IMR-90 (cell line): ENCODE data around the gene SNAPC2. TPM values are rescaled to one million over a fixed set of nuclear protein-coding genes. Genes with fewer than 3 reads are reported as not detected.

Experiments used
- ATAC-seq: fragments of 200-7000 bp; cut with Tn5 transposase; 2 replicates; pipeline ENCODE4 v1.9.1; 2020; ENCODE audit warnings: low read depth, mild to moderate bottlenecking, moderate library complexity
- BruUV-seq: library from RNA; stranded (reverse); fragments of 400-500 nt; replicated peaks from 2 replicates; lab custom pipeline; 2021; lab: Mats Ljungman, UMichigan
- CTCF ChIA-PET: fragments of 300-600 bp; formaldehyde crosslinking; extraction: SDS; loops from one replicate; lab custom pipeline; 2021; ENCODE audit warnings: antibody characterized with exemption; lab: Yijun Ruan, JAX
- POLR2A ChIA-PET: fragments of 300-600 bp; sonication (Branson Sonifier 250); formaldehyde crosslinking; loops from one replicate; lab custom pipeline; 2022; ENCODE audit warnings: antibody characterized with exemption; ENCODE audit not compliant: unreplicated experiment; lab: Charles Lee
- DNase-seq: peaks from one replicate; pipeline ENCODE4 v3.0.0; 2013
- H2AFZ ChIP-seq: replicated peaks from 2 replicates; pipeline ENCODE3; 2013; ENCODE audit warnings: low read length, mild to moderate bottlenecking; ENCODE audit not compliant: poor library complexity
- H2AK5ac ChIP-seq: 2 replicates; pipeline ENCODE4 v1.6.1; 2013; ENCODE audit warnings: low read depth, low read length, inconsistent platforms
- H2AK9ac ChIP-seq: replicated peaks from 2 replicates; pipeline ENCODE3; 2013; ENCODE audit warnings: mild to moderate bottlenecking, low read depth, low read length, moderate library complexity; ENCODE audit not compliant: poor library complexity
- H2BK120ac ChIP-seq: 2 replicates; pipeline ENCODE4 v1.6.1; 2013; ENCODE audit warnings: low read depth, low read length, inconsistent platforms
- H2BK15ac ChIP-seq: 3 replicates; pipeline ENCODE4 v1.6.1; 2013; ENCODE audit warnings: low read depth, low read length, inconsistent platforms
- H2BK20ac ChIP-seq: 2 replicates; pipeline ENCODE4 v1.6.1; 2013; ENCODE audit warnings: low read depth, mild to moderate bottlenecking, inconsistent platforms, low read length, moderate library complexity
- H2BK5ac ChIP-seq: 2 replicates; pipeline ENCODE4 v1.6.1; 2013; ENCODE audit warnings: mild to moderate bottlenecking, low read depth, low read length, inconsistent platforms; ENCODE audit not compliant: poor library complexity, severe bottlenecking
- H3K14ac ChIP-seq: replicated peaks from 2 replicates; pipeline ENCODE4 v1.6.1; 2013; ENCODE audit warnings: low read depth, low read length, inconsistent platforms
- H3K18ac ChIP-seq: 2 replicates; pipeline ENCODE4 v1.6.1; 2013; ENCODE audit warnings: low read depth, low read length, control low read depth
- H3K23ac ChIP-seq: 2 replicates; pipeline ENCODE4 v1.6.1; 2013; ENCODE audit warnings: low read depth, low read length, inconsistent platforms
- H3K27ac ChIP-seq: 2 replicates; pipeline ENCODE4 v1.5.1; 2013; ENCODE audit warnings: mild to moderate bottlenecking, control low read depth, low read length; ENCODE audit not compliant: insufficient read depth
- H3K27me3 ChIP-seq: 2 replicates; pipeline ENCODE4 v1.6.1; 2013; ENCODE audit warnings: low read length; ENCODE audit not compliant: control insufficient read depth, insufficient read depth
- H3K36me3 ChIP-seq: 2 replicates; pipeline ENCODE4 v1.6.1; 2013; ENCODE audit warnings: low read length, mixed read lengths; ENCODE audit not compliant: control insufficient read depth, insufficient read depth
- H3K4ac ChIP-seq: 2 replicates; pipeline ENCODE4 v1.6.1; 2013; ENCODE audit warnings: low read depth, low read length, inconsistent platforms
- H3K4me1 ChIP-seq: 2 replicates; pipeline ENCODE4 v1.6.1; 2013; ENCODE audit warnings: low read length, mixed read lengths; ENCODE audit not compliant: control insufficient read depth, insufficient read depth
- H3K4me2 ChIP-seq: 2 replicates; pipeline ENCODE4 v1.6.1; 2013; ENCODE audit warnings: low read depth, mild to moderate bottlenecking, control low read depth, low read length, moderate library complexity
- H3K4me3 ChIP-seq: 2 replicates; pipeline ENCODE4 v1.5.1; 2013; ENCODE audit warnings: low read depth, mild to moderate bottlenecking, control low read depth, low read length, moderate library complexity; ENCODE audit not compliant: insufficient read depth
- H3K56ac ChIP-seq: 2 replicates; pipeline ENCODE4 v1.6.1; 2013; ENCODE audit warnings: low read length, inconsistent platforms; ENCODE audit not compliant: insufficient read depth; ENCODE audit errors: extremely low read depth
- H3K79me1 ChIP-seq, 2 experiments: 2 replicates each; pipeline ENCODE4 v1.6.1; 2013; ENCODE audit warnings: low read length in 2 of 2, inconsistent platforms in 1 of 2, low read depth in 1 of 2
- H3K9ac ChIP-seq: 2 replicates; pipeline ENCODE4 v1.6.1; 2013; ENCODE audit warnings: low read depth, low read length, control low read depth
- H3K9me1 ChIP-seq: 2 replicates; pipeline ENCODE4 v1.6.1; 2013; ENCODE audit warnings: low read length, inconsistent platforms; ENCODE audit not compliant: insufficient read depth
- H3K9me3 ChIP-seq: 2 replicates; pipeline ENCODE4 v1.6.1; 2013; ENCODE audit warnings: low read length; ENCODE audit not compliant: control insufficient read depth, insufficient read depth
- H4K20me1 ChIP-seq: 2 replicates; pipeline ENCODE4 v1.6.1; 2013; ENCODE audit warnings: low read length, inconsistent platforms; ENCODE audit not compliant: insufficient read depth
- H4K5ac ChIP-seq: 2 replicates; pipeline ENCODE4 v1.6.1; 2013; ENCODE audit warnings: mild to moderate bottlenecking, low read depth, low read length, control low read depth
- H4K8ac ChIP-seq, 2 experiments: 2 replicates each; pipeline ENCODE4 v1.6.1; 2013; ENCODE audit warnings: low read depth in 2 of 2, low read length in 2 of 2, control low read depth in 1 of 2, inconsistent platforms in 1 of 2
- H4K91ac ChIP-seq: 2 replicates; pipeline ENCODE4 v1.6.1; 2013; ENCODE audit warnings: low read depth, low read length, inconsistent platforms; ENCODE audit not compliant: insufficient read depth
- BHLHE40 ChIP-seq: fragments of 150-350 bp; IDR thresholded peaks from 2 replicates; pipeline ENCODE4 v1.6.1; 2016; ENCODE audit warnings: mild to moderate bottlenecking, low read depth, low read length
- CEBPB ChIP-seq: IDR thresholded peaks from 2 replicates; pipeline ENCODE4 v1.6.1; 2012; ENCODE audit warnings: low read depth, low read length, improper control_type of control experiment
- FOS ChIP-seq: fragments of 150-350 bp; IDR thresholded peaks from 2 replicates; pipeline ENCODE4 v1.6.1; 2016; ENCODE audit warnings: low read depth, low read length
- MAFK ChIP-seq: IDR thresholded peaks from 2 replicates; pipeline ENCODE4 v1.6.1; 2012; ENCODE audit warnings: low read depth, low read length, improper control_type of control experiment
- MAZ ChIP-seq: IDR thresholded peaks from 2 replicates; pipeline ENCODE4 v1.6.1; 2012; ENCODE audit warnings: low read depth, mild to moderate bottlenecking, low read length, improper control_type of control experiment, moderate library complexity, borderline replicate concordance
- MXI1 ChIP-seq: IDR thresholded peaks from 2 replicates; pipeline ENCODE4 v1.6.1; 2012; ENCODE audit warnings: low read depth, mild to moderate bottlenecking, low read length, moderate library complexity, borderline replicate concordance
- NFE2L2 ChIP-seq: fragments of 150-350 bp; IDR thresholded peaks from 2 replicates; pipeline ENCODE4 v1.6.1; 2016; ENCODE audit warnings: low read depth, mild to moderate bottlenecking, low read length
- POLR2A ChIP-seq: IDR thresholded peaks from 2 replicates; pipeline ENCODE4 v1.6.1; 2012; ENCODE audit warnings: mild to moderate bottlenecking, low read depth, low read length
- RAD21 ChIP-seq: IDR thresholded peaks from 2 replicates; pipeline ENCODE4 v1.6.1; 2012; ENCODE audit warnings: low read length, improper control_type of control experiment
- RCOR1 ChIP-seq: IDR thresholded peaks from 2 replicates; pipeline ENCODE4 v1.6.1; 2012; ENCODE audit warnings: mild to moderate bottlenecking, low read length, improper control_type of control experiment; ENCODE audit not compliant: insufficient replicate concordance
- RFX5 ChIP-seq: IDR thresholded peaks from 2 replicates; pipeline ENCODE4 v1.8.0; 2012; ENCODE audit warnings: low read depth, mild to moderate bottlenecking, low read length, moderate library complexity
- SMC3 ChIP-seq: fragments of 150-350 bp; IDR thresholded peaks from 2 replicates; pipeline ENCODE4 v1.6.1; 2016; ENCODE audit warnings: low read depth, mild to moderate bottlenecking, antibody characterized with exemption, low read length, moderate library complexity
- WGBS, 2 experiments: methylation state at CpG; one replicate each; pipeline versions ENCODE4 v1.1.5 to v1.1.7; 2013; ENCODE audit warnings: missing lambda C conversion rate in 2 of 2; ENCODE audit not compliant: insufficient read length in 1 of 2; ENCODE audit errors: extremely low coverage in 2 of 2; 5-methylcytosine and 5-hydroxymethylcytosine counted together
- dilution Hi-C: fragments of 300-500 bp; cut with HindIII; formaldehyde crosslinking; loops from one replicate; pipeline ENCODE4 v1.14.3; 2018; ENCODE audit warnings: low sequenced_read_pairs; ENCODE audit not compliant: unreplicated experiment
- in situ Hi-C: fragments of 300-500 bp; cut with MboI; formaldehyde crosslinking; loops from 3 replicates; pipeline ENCODE4 v1.14.3; 2019; ENCODE audit warnings: low sequenced_read_pairs, inconsistent platforms, mixed read lengths
- intact Hi-C: fragments of 100-400 bp; cut with micrococcal nuclease; formaldehyde crosslinking; loops from 2 replicates; pipeline ENCODE4 v1.10.0; 2022
- polyA plus RNA-seq, 3 experiments: library from polyadenylated mRNA; depleted of rRNA; stranded (reverse); fragments of >200 nt; gene quantifications; 2 replicates each; pipeline ENCODE4 v1.2.3, GENCODE V29; 2012; ENCODE audit warnings: low replicate concordance in 1 of 3
- total RNA-seq: library from RNA; depleted of rRNA; stranded (reverse); fragments of >200 nt; gene quantifications from 2 replicates; pipeline ENCODE4 v1.2.3, GENCODE V29; 2012
- TF ChIP-seq, protein P1 (sequence below): fragments of 150-350 bp; IDR thresholded peaks from 2 replicates; pipeline ENCODE4 v1.6.1; 2017; ENCODE audit warnings: mild to moderate bottlenecking, antibody characterized with exemption, low read length, low read depth
- TF ChIP-seq, protein P2 (sequence below): fragments of 150-350 bp; IDR thresholded peaks from 2 replicates; pipeline ENCODE4 v1.6.1; 2016; ENCODE audit warnings: low read depth, mild to moderate bottlenecking, low read length, moderate library complexity, borderline replicate concordance

Gene SNAPC2
- total and polyA plus RNA-seq, 2 of the 4 experiments (the other 2 are of a cell fraction) = 12.5 to 29.2 TPM

DNA sequence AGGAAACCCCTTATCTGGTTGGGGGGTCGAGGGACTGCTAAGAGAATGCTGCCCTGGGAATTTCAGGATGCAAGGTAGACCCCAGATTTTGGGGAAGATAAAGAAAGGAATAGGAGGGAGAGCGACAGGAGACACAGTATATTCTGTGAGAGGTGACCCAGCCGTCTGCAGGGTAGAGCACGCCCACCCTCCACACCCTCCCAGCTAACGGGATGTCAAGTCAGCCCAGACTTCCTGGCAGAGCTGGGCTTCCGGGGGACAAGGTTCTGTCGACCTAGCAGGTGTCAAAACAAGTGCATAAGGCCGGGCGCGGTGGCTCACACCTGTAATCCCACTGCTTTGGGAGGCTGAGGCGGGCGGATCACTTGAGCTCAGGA, 45.3 kb upstream of the SNAPC2 start (continued):
- TF ChIP-seq, protein P1, sequence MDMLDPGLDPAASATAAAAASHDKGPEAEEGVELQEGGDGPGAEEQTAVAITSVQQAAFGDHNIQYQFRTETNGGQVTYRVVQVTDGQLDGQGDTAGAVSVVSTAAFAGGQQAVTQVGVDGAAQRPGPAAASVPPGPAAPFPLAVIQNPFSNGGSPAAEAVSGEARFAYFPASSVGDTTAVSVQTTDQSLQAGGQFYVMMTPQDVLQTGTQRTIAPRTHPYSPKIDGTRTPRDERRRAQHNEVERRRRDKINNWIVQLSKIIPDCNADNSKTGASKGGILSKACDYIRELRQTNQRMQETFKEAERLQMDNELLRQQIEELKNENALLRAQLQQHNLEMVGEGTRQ = no peak
- no peak for TF ChIP-seq NFE2L2
- TF ChIP-seq BHLHE40 = no peak
- TF ChIP-seq MAZ = no peak

DNA sequence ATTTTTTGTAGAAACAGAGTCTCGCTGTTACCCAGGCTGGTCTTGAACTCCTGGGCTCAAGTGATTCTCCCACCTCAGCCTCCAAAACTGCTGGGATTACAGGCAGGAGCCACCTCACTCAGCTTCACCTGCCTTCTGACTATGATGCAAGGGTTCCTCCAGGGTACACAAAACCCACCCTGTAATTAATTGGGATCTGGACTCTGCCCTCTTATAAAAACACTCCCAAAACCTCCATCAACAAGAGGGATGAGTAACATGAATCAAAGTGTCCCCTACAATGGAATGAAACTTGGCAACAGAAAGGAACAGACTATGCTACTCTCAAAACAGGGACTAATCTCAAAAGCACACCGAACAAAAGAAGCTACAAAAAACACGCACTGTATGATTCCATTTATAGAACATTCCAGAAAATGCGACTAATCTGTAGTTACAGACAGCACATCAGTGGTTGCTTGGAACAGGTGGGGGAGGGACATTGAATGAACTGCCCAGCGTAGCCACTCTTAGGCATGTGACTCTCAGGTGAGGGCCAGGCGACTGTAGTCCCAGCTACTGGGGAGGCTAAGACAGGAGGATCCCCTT, 42.8 kb upstream of the SNAPC2 start:
- H3K27ac ChIP-seq = no peak overlapping the region
- intact Hi-C loops (no loop called here), dilution Hi-C loops (no loop called here), in situ Hi-C loops (no loop called here)
- H4K5ac ChIP-seq = no peak overlapping the region
- no peak overlapping the region for H2BK20ac ChIP-seq
- H2BK5ac ChIP-seq = no peak overlapping the region
- no peak overlapping the region for H3K4me3 ChIP-seq
- no peaks in the 10 kb centered on the region for H3K9me3 ChIP-seq
- no peak overlapping the region for H3K4me2 ChIP-seq
- H3K18ac ChIP-seq = no peak overlapping the region
- 100% methylated on average over 1 of the region's 6 CpGs; no CpG with 5 or more reads in 1 of the 2 experiments for WGBS, 2 experiments
- H2BK120ac ChIP-seq = no peak overlapping the region
- ChIA-PET POLR2A (no interaction called here), CTCF (interaction anchor here (0.8 kb wide), 1 partner anchor 8 kb away, joined by 4 read pairs; no protein-coding TSS in a partner anchor)
- no peak overlapping the region for H3K9ac ChIP-seq
- no peaks in the 10 kb centered on the region for H3K9me1 ChIP-seq
- no peak overlapping the region for H3K14ac ChIP-seq
- H3K56ac ChIP-seq = no peak overlapping the region
- H4K20me1 ChIP-seq = no peaks in the 10 kb centered on the region
- H4K91ac ChIP-seq = no peak overlapping the region
- no peaks in the 10 kb centered on the region for H3K36me3 ChIP-seq
- no peak overlapping the region for H3K23ac ChIP-seq
- H3K4ac ChIP-seq = no peak overlapping the region
- H3K79me1 ChIP-seq = no peaks in the 10 kb centered on the region
- no peak overlapping the region for H2AFZ ChIP-seq
- H4K8ac ChIP-seq = no peak overlapping the region
- no peak overlapping the region for H2AK5ac ChIP-seq
- no TSS peak for BruUV-seq
- no peak overlapping the region for H2BK15ac ChIP-seq
- H2AK9ac ChIP-seq = no peak overlapping the region
- no peak for DNase-seq
- no peak for ATAC-seq
- peaks cover 4% of the 10 kb centered on the region; the same call in 1 of the 2 replicates for H3K4me1 ChIP-seq
- peaks cover 32% of the 10 kb centered on the region for H3K27me3 ChIP-seq
- TF ChIP-seq RFX5 (no peak), FOS (no peak), RCOR1 (no peak), RAD21 (no peak), MXI1 (no peak), NFE2L2 (no peak), CEBPB (no peak), MAFK (no peak), SMC3 (no peak), POLR2A (no peak), BHLHE40 (no peak)
- TF ChIP-seq, protein P1 = no peak
- TF ChIP-seq, protein P2, sequence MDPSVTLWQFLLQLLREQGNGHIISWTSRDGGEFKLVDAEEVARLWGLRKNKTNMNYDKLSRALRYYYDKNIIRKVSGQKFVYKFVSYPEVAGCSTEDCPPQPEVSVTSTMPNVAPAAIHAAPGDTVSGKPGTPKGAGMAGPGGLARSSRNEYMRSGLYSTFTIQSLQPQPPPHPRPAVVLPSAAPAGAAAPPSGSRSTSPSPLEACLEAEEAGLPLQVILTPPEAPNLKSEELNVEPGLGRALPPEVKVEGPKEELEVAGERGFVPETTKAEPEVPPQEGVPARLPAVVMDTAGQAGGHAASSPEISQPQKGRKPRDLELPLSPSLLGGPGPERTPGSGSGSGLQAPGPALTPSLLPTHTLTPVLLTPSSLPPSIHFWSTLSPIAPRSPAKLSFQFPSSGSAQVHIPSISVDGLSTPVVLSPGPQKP = no peak
